OCI-LY1 (cell line): Measurements from ENCODE around the gene AKAP13.

Experiments used
- H2AFZ ChIP-seq: fragments of 200-600 bp; sonication (generic), shearing (Covaris generic); 2 replicates; pipeline ENCODE4 v1.6.0; 2014; ENCODE audit warnings: antibody characterized with exemption, mild to moderate bottlenecking, low read length
- H3F3A ChIP-seq: fragments of 200-600 bp; sonication (generic), shearing (Covaris generic); 2 replicates; pipeline ENCODE4 v1.6.0; 2014; ENCODE audit warnings: mild to moderate bottlenecking, antibody characterized with exemption, low read length, moderate library complexity; ENCODE audit not compliant: insufficient read depth
- H3K27ac ChIP-seq: fragments of 200-600 bp; sonication (generic); 2 replicates; pipeline ENCODE4 v1.5.1; 2014; ENCODE audit warnings: low read length, mixed run types, mild to moderate bottlenecking, low read depth; ENCODE audit not compliant: poor library complexity, severe bottlenecking
- H3K27me3 ChIP-seq: fragments of 200-600 bp; sonication (generic); 2 replicates; pipeline ENCODE4 v1.6.0; 2014; ENCODE audit warnings: antibody characterized with exemption, mild to moderate bottlenecking, low read length, moderate library complexity; ENCODE audit not compliant: insufficient read depth
- H3K36me3 ChIP-seq: fragments of 200-600 bp; sonication (generic); 2 replicates; pipeline ENCODE4 v1.6.1; 2014; ENCODE audit warnings: mild to moderate bottlenecking, antibody characterized with exemption, low read length, moderate library complexity, mixed read lengths; ENCODE audit not compliant: insufficient read depth
- H3K4me1 ChIP-seq: fragments of 200-600 bp; sonication (generic); 2 replicates; pipeline ENCODE4 v1.5.1; 2014; ENCODE audit warnings: mild to moderate bottlenecking, low read length, moderate library complexity; ENCODE audit not compliant: insufficient read depth, severe bottlenecking
- H3K4me2 ChIP-seq: fragments of 200-600 bp; sonication (generic), shearing (Covaris generic); 2 replicates; pipeline ENCODE4 v1.6.1; 2014; ENCODE audit warnings: low read length
- H3K4me3 ChIP-seq: fragments of 200-600 bp; sonication (generic); 2 replicates; pipeline ENCODE4 v1.5.1; 2014; ENCODE audit warnings: low read length, low read depth, mild to moderate bottlenecking, mixed read lengths; ENCODE audit not compliant: poor library complexity, severe bottlenecking
- H3K79me2 ChIP-seq: fragments of 200-600 bp; shearing (Covaris generic); 2 replicates; pipeline ENCODE4 v1.6.1; 2016; ENCODE audit warnings: mixed run types, low read length, mixed read lengths; ENCODE audit not compliant: insufficient read depth
- H3K9ac ChIP-seq: fragments of 200-600 bp; sonication (generic), shearing (Covaris generic); 2 replicates; pipeline ENCODE4 v1.6.1; 2014; ENCODE audit warnings: mild to moderate bottlenecking, low read length, mixed read lengths
- H3K9me2 ChIP-seq: fragments of 200-600 bp; sonication (generic), shearing (Covaris generic); 2 replicates; pipeline ENCODE4 v1.6.1; 2014; ENCODE audit warnings: low read depth, mild to moderate bottlenecking, low read length, mixed read lengths
- H3K9me3 ChIP-seq: fragments of 200-600 bp; shearing (Covaris generic); 2 replicates; pipeline ENCODE4 v1.6.1; 2014; ENCODE audit warnings: low read length, mixed read lengths
- H4K20me1 ChIP-seq: fragments of 200-600 bp; sonication (generic), shearing (Covaris generic); 2 replicates; pipeline ENCODE4 v1.6.0; 2016; ENCODE audit warnings: mild to moderate bottlenecking, low read length; ENCODE audit not compliant: insufficient read depth
- CTCF ChIP-seq: fragments of 200-600 bp; sonication (generic), shearing (Covaris generic); IDR thresholded peaks from 2 replicates; pipeline ENCODE4 v1.5.1; 2017; ENCODE audit warnings: mild to moderate bottlenecking, antibody characterized with exemption, low read length, moderate library complexity, mixed read lengths
- EZH2 ChIP-seq: fragments of 200-600 bp; sonication (generic), shearing (Covaris generic); IDR thresholded peaks from 2 replicates; pipeline ENCODE4 v1.8.0; 2017; ENCODE audit warnings: borderline replicate concordance, mixed run types, mild to moderate bottlenecking, antibody characterized with exemption, low read length, moderate library complexity, mixed read lengths

AKAP13 gene

GRCh38 chr15:85377986-85378385, 2.4 kb upstream of the AKAP13 start:
- Histone ChIP-seq H3K9me2 (no peaks in the 10 kb centered on the region), H3K9ac (no peak overlapping the region), H3K27ac (no peak overlapping the region)

GRCh38 chr15:85379403-85380131, 836 bp upstream of the AKAP13 start:
- Histone ChIP-seq H2AFZ (peak overlapping the region; percentile 58), H3K27ac (peak overlapping the region; percentile 70), H4K20me1 (no peaks in the 10 kb centered on the region), H3K79me2 (peaks cover 20% of the 10 kb centered on the region), H3K9me3 (no peaks in the 10 kb centered on the region), H3K9ac (peak overlapping the region; percentile 73), H3K4me2 (peak overlapping the region; percentile 80), H3K9me2 (no peaks in the 10 kb centered on the region), H3K4me1 (peaks cover 39% of the 10 kb centered on the region), H3K36me3 (no peaks in the 10 kb centered on the region), H3K27me3 (no peaks in the 10 kb centered on the region), H3F3A (no peaks in the 10 kb centered on the region), H3K4me3 (peak overlapping the region; percentile 69)
- TF ChIP-seq CTCF (no peak), EZH2 (no peak)

More at GRCh38 chr15:85377986-85378385, 2.4 kb upstream of the AKAP13 start:
- no peak overlapping the region for H3K4me2 ChIP-seq
- no peaks in the 10 kb centered on the region for H4K20me1 ChIP-seq
- H3F3A ChIP-seq = no peaks in the 10 kb centered on the region
- no peak overlapping the region for H2AFZ ChIP-seq
- H3K9me3 ChIP-seq = no peaks in the 10 kb centered on the region
- H3K79me2 ChIP-seq = peaks cover 12% of the 10 kb centered on the region
- peaks cover 24% of the 10 kb centered on the region for H3K4me1 ChIP-seq
- no peaks in the 10 kb centered on the region for H3K36me3 ChIP-seq
- H3K27me3 ChIP-seq = no peaks in the 10 kb centered on the region
- TF ChIP-seq CTCF (no peak), EZH2 (no peak)
- no peak overlapping the region for H3K4me3 ChIP-seq

GRCh38 chr15:85380812-85381642, 624 bp downstream of the AKAP13 start:
- Histone ChIP-seq H3K79me2 (peaks cover 34% of the 10 kb centered on the region), H3K4me3 (peak overlapping the region; percentile 69), H3K27ac (peak overlapping the region; percentile 45), H4K20me1 (no peaks in the 10 kb centered on the region), H2AFZ (no peak overlapping the region), H3K4me2 (peak overlapping the region; percentile 74), H3K36me3 (no peaks in the 10 kb centered on the region), H3K9me3 (no peaks in the 10 kb centered on the region), H3F3A (no peaks in the 10 kb centered on the region), H3K9ac (peak overlapping the region; percentile 53), H3K4me1 (peaks cover 44% of the 10 kb centered on the region), H3K9me2 (no peaks in the 10 kb centered on the region), H3K27me3 (no peaks in the 10 kb centered on the region)
- no peak for TF ChIP-seq CTCF
- TF ChIP-seq EZH2 = no peak
